COLO668 (cell line): ENCODE data around the gene SLC6A4.

Experiments
- DNase-seq: peaks from one replicate; lab custom pipeline; 2025; ENCODE audit not compliant: unreplicated experiment; lab: John Stamatoyannopoulos, UW

SLC6A4 gene

GRCh38 chr17:30235386-30236296, at the start of gene SLC6A4:
TSS of gene SLC6A4 (minus strand) at chr17:30235697. CDS start at chr17:30221958, 13,739 bp downstream.
- DNase-seq, result peak; percentile 5

- no peak for DNase-seq
These were observed 43.7 kb upstream of the SLC6A4 start for GRCh38 chr17:30279156-30279555.

GRCh38 chr17:30278032-30278431, 42.5 kb upstream of the SLC6A4 start:
- peak; percentile 2 for DNase-seq

- DNase-seq, result no peak
These were observed 40.4 kb upstream of the SLC6A4 start for GRCh38 chr17:30275911-30276310.

- no peak for DNase-seq
These were observed 39.4 kb upstream of the SLC6A4 start for GRCh38 chr17:30274887-30275286.

GRCh38 chr17:30273373-30273772, 37.9 kb upstream of the SLC6A4 start:
- DNase-seq, result no peak

GRCh38 chr17:30271102-30271501, 35.6 kb upstream of the SLC6A4 start:
- DNase-seq, result no peak

- no peak for DNase-seq
These were observed 32.1 kb upstream of the SLC6A4 start for GRCh38 chr17:30267625-30268024.

- no peak for DNase-seq
These were observed 28.2 kb upstream of the SLC6A4 start for GRCh38 chr17:30263552-30264333.

- DNase-seq, result no peak
These were observed 21.4 kb upstream of the SLC6A4 start for GRCh38 chr17:30256756-30257506.

- DNase-seq, result no peak
These were observed 18.7 kb upstream of the SLC6A4 start for GRCh38 chr17:30254150-30254549.

- DNase-seq, result no peak
These were observed 17.8 kb upstream of the SLC6A4 start for GRCh38 chr17:30253312-30253711.

- DNase-seq, result no peak
These were observed 16.4 kb upstream of the SLC6A4 start for GRCh38 chr17:30251931-30252330.

- no peak for DNase-seq
These were observed 14.0 kb upstream of the SLC6A4 start for GRCh38 chr17:30249460-30249859.

GRCh38 chr17:30248786-30249185, 13.3 kb upstream of the SLC6A4 start:
- DNase-seq, result no peak

- DNase-seq, result no peak
These were observed 11.0 kb upstream of the SLC6A4 start for GRCh38 chr17:30246460-30246859.

- DNase-seq, result no peak
These were observed 9.4 kb upstream of the SLC6A4 start for GRCh38 chr17:30244853-30245385.

- no peak for DNase-seq
These were observed 8.1 kb upstream of the SLC6A4 start for GRCh38 chr17:30243568-30243967.

- no peak for DNase-seq
These were observed 7.5 kb upstream of the SLC6A4 start for GRCh38 chr17:30243002-30243401.

GRCh38 chr17:30241051-30241450, 5.6 kb upstream of the SLC6A4 start:
- DNase-seq, result no peak

- DNase-seq, result no peak
These were observed 4.7 kb upstream of the SLC6A4 start for GRCh38 chr17:30240177-30240576.
